Measurements from ENCODE around the gene CGB2.
"Not testable (repeated sequence)": the region's sequence is repeated elsewhere in the genome, so short reads cannot be mapped to it uniquely, and the experiment has no call there.

The CGB2 gene

DNA sequence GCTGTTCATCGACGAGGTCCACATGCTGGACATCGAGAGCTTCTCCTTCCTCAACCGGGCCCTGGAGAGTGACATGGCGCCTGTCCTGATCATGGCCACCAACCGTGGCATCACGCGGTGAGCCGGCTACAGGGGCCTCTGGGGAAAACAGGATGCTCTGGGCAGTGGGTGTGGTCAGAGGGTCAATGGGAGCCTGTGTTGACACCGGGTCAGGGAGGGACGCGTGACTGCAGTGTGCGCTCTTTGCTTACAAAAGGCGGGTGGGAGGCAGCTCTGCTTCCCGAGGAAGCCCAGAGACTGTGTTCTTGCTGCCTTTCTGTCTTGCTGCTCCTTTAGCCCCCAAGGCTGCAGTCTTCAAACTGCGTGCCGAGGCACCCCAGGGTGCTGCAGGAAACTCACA lies 20.5 kb upstream of the CGB2 start:
- DNase-seq: no peak

DNA sequence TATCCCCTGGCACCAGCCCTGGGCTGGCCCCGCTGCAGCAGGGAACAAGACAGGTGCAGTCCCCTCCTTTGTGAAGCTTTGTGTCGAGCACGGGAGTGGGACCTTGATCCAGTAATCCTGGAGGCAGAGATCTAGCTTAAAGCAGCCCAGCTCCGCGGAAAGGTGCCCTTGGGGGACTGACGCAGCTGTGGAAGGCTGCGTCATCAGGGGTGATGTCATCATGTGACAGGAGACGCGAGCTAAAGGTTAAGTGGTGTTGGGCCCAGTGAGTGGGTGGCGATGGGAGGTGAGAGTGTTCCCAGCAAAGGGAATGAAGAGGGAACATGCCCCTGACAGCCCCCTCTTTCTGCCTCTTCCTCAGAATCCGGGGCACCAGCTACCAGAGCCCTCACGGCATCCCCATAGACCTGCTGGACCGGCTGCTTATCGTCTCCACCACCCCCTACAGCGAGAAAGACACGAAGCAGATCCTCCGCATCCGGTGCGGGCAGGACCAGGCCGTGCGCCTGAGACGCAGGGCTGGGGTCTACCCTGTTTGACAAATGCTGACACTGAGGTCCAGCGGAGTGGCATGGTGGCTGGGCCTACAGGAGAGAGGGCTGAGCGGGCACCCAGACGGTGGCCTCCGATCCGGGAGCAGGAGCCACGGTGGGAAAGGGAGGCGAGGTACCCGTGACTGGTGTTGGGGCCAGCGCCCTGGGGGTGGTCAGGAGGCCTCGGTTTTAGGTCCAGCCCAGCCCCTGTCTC lies 17.4 kb upstream of the CGB2 start:
- no peak for DNase-seq

GRCh38 chr19:49014870-49015255 lies 16.8 kb upstream of the CGB2 start:
- no peak for DNase-seq

GRCh38 chr19:49016067-49016839 lies 15.4 kb upstream of the CGB2 start:
- no peak for DNase-seq

DNA sequence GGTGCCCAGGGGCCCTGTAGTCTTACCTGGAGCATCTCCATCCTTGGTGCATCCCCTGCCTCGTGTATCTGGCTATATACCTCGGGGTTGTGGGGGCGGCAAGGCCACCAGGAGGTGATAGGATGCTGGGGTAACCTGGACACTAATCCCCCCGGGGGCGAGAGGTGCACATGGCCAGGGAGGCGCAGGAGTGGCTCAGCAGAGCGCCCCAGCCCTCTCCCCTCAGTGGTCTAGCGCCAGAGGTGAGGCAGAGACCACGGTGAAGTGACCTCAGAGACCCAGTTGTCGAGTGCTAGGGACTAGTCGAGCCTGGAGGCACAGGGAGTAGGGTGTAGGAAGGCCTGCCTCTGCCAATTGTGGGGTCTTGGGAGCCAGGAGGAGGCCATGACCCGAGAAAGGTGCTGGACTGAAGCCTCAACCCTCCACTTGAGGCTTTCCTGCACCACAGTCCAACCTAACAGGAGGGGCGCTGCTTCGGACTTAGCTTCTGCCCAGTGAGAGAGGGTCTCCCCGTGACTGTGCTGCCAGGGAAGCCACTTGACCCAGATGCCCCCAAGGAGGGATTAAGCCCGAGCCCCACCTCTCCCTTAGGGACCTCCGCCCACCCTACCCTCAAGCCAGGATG lies 14.5 kb upstream of the CGB2 start, which contains the start of gene LHB:
Gene LHB, minus strand, starts transcription at position 51 of the 625 bp plus-strand sequence. Its CDS starts 10 bp downstream, at position 41.
- DNase-seq: no peak

- DNase-seq: peak in 3 of 4 experiments; percentile 22 to 63 (median 42)
These were observed 13.9 kb upstream of the CGB2 start for GRCh38 chr19:49017666-49018351.

DNA sequence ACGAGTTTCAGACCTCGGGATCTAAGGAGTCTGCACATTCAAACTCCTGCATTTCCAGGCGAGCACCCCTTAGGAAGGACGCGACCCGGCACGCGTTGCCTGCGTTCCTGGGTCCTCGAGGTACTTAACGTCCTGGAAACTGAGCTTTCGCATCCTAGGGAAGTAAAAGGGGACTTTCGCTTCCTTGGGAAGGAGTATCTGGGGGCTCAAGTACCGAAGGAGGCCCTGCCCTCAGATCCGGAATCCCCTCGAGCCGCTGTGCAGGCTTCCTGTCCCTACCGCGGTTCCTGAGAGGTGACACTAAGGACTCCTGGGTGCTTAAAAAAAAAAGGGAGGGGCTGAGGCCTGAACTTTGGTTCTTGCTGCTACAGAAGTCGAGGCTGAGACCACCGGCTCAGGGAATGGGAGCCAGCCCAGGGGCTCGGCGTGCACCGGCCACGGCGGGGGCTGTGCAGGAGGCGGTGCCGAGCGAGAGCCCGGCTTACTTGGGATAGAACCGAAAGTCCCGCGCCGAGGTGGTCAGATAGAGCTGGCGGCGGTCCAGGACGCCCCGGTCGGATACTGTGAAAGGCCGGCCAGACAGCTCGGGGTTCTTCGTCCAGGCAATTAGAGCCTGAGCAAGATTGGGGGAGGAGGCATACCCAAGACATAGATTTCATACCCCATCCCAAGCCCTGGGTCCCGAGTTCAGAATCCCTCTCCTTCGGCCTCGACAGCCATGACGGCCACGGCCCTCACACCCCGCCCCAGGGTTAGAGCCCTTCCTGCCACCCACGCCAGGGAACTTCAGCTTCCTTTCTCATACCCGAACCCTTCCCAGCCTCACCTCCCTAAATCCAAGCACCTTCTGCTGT lies 13.1 kb upstream of the CGB2 start:
- DNase-seq: peak in 1 of 4 experiments; percentile 3

DNA sequence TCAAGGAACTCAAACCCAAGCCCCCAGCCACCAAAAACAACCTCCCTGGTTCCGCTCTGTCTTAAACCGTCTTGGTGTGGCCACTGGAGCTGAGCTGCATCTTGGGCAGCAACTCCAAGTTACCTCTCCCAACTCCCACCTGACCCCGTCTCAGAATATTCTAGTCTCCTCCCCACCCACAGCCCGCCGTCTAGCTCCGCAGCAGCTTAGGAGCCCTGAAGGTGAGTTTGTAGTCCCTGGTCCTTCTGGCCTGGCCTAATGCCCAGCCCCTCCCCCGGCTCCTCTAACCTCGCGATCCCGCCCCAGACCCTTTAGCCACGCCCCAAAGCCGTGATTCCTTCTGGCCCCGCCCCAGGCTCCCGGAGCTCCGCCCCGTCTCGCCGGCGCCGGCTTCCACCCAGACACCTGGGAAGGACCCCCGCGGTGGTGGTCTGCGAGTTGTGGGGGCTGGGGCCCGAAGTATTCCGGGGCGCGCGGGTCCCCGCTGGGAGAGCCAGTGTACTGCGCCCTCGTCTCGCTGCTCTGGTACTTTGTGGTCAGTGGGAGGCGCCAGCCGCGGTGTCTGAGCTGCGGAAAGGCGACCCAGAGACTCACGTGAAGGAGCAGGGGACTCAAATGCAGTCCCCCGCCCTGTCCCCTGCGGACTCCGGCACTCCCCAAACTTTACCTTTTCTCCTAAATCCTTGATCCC lies 12.3 kb upstream of the CGB2 start:
- peak in 3 of 4 experiments; percentile 24 to 55 (median 48) for DNase-seq

DNA sequence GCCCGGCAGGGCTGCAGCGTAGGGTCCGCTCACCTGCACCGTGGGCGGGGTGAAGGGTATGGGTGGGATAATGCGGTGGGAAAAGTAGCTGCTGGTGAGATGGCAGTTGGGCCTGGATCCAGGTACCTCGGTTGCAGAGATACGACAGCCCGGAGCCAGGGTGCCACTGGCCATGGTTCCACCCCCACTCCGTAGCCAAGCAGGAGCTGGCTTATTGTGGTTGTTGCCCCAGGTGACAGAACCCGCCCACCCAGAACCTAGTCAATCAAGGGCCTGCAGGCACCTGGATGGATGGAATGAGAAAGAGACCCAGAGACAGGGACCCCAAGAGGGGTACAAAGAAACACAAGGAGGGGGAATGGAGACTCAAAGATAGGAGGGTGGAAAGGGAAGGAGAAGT lies 11.3 kb upstream of the CGB2 start:
- DNase-seq: no peak

- no peak for DNase-seq
These were observed 10.5 kb upstream of the CGB2 start for GRCh38 chr19:49020931-49021895.

DNA sequence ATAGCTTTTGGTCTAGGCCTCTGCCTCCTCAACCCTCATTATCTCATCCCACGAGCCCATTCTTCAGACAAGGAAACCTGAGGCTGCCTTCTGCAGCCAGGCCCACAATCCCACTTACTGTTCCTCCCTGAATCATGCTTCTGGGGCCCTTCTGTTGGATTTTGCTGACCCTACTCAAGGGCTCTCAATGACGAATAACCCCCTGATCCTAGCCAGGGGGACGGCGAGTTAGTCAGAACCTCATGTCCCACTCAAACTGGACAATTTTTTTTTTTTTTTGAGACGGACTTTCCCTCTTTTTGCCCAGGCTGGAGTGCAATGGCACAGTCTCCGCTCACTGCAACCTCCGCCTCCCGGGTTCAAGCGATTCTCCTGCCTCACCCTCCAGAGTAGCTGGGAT lies 9.6 kb upstream of the CGB2 start:
- DNase-seq: no peak

- DNase-seq: not testable (repeated sequence)
These were observed 7.5 kb upstream of the CGB2 start, which contains the start of gene CGB3 for GRCh38 chr19:49024233-49024632. TSS of gene CGB3 (minus strand) at chr19:49024333. CDS start at chr19:49023971, 362 bp downstream.

- DNase-seq: not testable (repeated sequence)
These were observed 6.6 kb upstream of the CGB2 start for GRCh38 chr19:49025088-49025487.

DNA sequence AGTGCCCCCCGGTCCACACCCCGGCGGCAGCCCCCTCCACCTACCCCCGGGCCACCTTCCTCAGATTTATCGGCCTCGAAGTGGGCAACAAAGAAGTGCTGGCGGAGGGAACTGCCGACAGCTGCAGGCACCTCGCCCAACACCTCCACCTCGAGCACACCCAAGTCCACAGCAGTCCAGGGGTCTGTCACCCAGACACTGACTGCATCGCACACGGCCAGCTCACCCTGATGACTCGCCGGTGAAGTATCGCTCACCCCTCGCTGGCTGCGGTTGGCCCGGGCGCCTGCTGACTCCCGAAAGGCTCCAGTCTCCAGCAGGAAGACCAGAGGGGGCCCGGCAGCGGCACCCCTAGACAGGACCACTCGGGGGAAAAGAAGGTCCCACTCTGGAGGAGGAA lies 6.1 kb upstream of the CGB2 start:
- DNase-seq: not testable (repeated sequence)

GRCh38 chr19:49028686-49029085 lies 3.0 kb upstream of the CGB2 start:
- DNase-seq: not testable (repeated sequence)

GRCh38 chr19:49029749-49030148 lies 1.9 kb upstream of the CGB2 start:
- DNase-seq: not testable (repeated sequence)

- not testable (repeated sequence) for DNase-seq
These were observed 1.4 kb upstream of the CGB2 start for GRCh38 chr19:49030323-49030722.

DNA sequence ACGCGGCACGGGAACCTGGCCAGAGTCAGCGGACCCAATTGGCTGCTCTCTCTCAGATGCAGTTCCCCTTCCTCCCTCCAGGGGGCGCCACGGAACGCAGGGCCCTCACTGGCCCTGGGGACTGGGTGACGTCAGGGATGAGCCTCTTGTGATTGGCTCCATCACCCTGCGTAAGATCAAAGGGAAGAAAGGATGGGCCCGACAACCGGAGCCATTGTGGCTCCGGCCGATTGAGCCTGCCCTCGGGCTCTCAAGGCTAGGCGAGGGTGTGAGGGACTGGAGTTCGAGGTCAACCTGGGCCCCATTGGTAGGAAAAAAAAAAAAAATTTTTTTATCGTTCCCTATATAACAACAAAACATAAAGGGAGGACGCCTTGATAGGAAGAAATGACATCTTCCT lies 5.1 kb downstream of the CGB2 start, which contains the start of gene CGB1:
Gene CGB1, minus strand, starts transcription at position 81 of the 400 bp plus-strand sequence. CDS start 184 bp downstream, outside the sequence.
- peak in 1 of 4 experiments; percentile 5 for DNase-seq

- not testable (repeated sequence) for DNase-seq
These were observed 6.4 kb downstream of the CGB2 start for GRCh38 chr19:49038111-49038510.
